HG02571 (cell line): ENCODE measurements around the gene SARS1.

Source experiments
- ATAC-seq: cut with Tn5 transposase; IDR thresholded peaks from one replicate; pipeline ENCODE4 v1.9.1; 2021; ENCODE audit warnings: mild to moderate bottlenecking, moderate library complexity; ENCODE audit not compliant: unreplicated experiment

Gene SARS1

GRCh38 chr1:109225308-109225707 is 11.6 kb downstream of the SARS1 start:
- no peak for ATAC-seq

DNA sequence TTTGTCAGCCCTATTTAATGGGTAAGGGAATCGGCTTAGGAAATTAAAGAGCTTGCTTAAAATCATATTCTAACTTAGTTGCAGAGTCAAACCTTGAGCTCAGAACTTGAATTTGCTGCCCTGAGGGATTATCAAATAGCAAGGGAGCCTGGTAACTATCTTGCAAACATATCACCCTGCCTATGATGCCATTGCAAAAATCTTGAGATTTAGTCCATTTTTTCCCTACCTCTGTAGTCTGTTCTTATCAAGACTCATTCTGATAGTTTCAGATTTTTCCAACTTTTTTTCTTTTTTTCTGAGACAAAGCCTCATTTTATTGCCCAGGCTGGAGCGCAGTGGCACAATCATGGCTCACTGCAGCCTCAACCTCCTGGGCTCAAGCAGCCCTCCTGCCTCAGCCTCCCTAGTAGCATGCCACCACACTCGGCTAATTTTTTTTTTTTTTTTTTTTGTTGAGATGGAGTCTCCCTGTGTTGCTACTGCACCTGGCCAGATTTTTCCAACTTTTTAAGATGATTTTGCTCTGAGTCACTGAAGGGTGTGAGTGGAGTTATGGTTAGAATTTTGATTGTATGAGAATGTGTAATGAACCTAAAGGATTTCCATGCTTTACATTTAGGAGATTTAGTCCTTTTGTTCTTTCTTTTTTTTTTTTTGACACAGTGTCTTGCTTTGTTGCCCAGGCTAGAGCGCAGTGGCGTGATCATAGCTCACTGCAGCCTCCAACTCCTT is 12.2 kb downstream of the SARS1 start:
- no peak for ATAC-seq

DNA sequence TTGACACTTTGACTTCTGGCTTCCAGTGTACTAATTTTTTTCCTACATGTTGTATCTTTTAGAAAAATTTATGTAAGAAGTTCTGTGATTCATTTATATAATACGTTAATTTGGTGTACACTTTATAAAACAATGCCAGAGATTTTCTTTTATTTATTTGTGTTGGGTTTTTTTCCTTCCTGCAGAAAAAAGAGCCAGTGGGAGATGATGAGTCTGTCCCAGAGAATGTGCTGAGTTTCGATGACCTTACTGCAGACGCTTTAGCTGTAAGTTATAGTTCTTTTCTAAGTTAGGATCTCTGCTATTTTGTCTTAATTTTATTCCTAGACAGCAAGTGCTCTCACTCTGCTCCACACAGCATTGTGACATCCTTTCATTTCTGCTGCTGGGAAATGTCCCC is 14.4 kb downstream of the SARS1 start:
- no peak for ATAC-seq

DNA sequence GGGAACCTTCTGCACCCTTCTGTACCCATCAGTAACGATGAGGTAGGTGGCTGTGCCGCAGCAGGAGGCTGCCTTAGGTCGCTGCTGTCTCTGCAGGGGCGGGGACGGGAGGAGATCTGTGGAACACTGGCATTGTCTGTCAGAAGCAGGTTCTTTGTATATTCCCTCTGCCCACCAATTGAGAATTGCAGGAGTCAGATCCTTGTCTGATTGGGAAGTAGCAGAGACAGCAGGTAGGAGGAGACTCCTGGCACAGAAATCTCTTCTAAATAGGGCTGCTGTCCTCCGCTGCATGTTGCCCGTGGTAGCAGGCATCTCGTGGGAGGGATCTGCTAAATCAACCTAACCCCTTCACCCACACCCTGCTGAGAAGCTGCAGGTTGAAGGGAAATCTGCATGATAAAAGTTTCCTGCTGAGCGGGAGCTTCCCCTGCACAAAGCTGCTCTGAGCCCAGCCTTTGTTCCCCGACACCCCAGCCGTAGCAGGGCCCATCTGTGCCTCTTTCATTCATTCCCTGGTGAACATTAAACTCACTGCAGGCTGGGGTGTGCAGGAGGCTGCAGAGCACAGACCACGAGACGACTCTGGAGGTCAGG is 15.9 kb downstream of the SARS1 start:
- no peak for ATAC-seq

DNA sequence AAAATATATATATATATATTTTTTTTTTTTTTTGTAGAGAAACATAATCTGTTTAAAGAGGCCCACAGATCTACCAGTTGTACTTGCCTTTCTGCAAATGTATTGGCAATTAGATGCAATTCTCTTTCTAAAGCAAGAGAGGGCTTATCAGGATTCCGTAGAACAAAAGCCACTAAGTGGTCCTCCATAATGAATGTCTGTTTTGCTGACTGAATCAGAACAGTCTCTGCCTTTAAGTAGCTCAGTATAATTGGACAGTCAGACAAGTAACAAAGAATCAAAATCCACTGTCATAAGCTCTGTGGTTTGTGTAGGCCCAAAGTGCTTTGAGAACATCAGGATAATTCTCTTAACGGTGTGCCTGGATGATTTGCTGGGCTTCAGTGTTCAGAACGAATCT is 17.3 kb downstream of the SARS1 start:
- no peak for ATAC-seq

DNA sequence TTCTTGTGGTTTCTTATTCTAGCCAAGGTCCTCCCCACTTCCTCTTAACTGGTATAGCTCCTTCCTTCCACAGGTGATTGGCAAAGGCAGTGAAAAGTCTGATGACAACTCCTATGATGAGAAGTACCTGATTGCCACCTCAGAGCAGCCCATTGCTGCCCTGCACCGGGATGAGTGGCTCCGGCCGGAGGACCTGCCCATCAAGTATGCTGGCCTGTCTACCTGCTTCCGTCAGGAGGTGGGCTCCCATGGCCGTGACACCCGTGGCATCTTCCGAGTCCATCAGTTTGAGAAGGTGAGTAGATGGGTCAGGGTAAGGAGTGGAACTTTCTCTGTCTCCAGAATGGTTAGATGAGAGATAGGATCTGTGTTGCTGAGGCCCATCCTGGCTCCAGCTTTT is 21.4 kb downstream of the SARS1 start:
- no peak for ATAC-seq

- ATAC-seq = no peak
Measured at GRCh38 chr1:109237512-109237911, 23.8 kb downstream of the SARS1 start.

DNA sequence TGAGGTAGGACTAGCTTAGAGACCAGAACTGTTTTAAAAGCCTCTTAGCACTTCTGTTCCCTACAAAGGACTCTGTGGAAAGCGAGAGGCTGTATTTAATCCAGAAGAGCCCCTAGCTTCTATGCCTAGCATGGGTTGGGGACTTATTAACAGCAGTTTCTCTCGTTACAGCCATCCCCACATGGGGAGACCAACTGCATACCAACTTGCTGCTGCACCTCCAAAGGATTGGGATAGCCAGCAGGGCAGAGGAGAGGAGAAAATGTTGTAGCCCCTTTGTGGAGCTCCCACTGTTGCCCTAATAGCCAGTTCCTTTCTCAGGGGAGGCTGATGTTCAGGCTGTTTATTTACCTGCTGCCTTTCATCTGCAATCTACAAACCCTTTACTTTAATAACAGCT is 24.7 kb downstream of the SARS1 start:
- ATAC-seq = no peak

DNA sequence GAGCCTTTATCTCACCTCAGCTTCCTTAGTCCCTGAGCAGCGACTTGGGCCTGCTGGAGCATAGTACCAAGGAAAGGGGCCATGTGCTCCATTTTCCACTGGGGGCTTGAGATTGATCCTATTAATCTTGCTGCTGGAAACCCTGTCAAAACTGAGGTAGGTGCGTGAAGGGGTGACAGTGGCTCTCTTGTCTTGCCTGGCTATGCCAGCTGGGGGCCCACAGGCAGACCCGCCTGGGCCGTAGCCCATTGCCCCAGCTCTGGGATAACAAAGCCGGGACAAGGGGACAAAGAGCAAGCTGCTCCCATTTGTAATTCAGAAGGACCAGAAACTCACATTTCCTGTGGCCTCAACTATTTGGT is 25.3 kb downstream of the SARS1 start:
- no peak for ATAC-seq

- no peak for ATAC-seq
Measured at GRCh38 chr1:109239409-109240068, 25.8 kb downstream of the SARS1 start.

DNA sequence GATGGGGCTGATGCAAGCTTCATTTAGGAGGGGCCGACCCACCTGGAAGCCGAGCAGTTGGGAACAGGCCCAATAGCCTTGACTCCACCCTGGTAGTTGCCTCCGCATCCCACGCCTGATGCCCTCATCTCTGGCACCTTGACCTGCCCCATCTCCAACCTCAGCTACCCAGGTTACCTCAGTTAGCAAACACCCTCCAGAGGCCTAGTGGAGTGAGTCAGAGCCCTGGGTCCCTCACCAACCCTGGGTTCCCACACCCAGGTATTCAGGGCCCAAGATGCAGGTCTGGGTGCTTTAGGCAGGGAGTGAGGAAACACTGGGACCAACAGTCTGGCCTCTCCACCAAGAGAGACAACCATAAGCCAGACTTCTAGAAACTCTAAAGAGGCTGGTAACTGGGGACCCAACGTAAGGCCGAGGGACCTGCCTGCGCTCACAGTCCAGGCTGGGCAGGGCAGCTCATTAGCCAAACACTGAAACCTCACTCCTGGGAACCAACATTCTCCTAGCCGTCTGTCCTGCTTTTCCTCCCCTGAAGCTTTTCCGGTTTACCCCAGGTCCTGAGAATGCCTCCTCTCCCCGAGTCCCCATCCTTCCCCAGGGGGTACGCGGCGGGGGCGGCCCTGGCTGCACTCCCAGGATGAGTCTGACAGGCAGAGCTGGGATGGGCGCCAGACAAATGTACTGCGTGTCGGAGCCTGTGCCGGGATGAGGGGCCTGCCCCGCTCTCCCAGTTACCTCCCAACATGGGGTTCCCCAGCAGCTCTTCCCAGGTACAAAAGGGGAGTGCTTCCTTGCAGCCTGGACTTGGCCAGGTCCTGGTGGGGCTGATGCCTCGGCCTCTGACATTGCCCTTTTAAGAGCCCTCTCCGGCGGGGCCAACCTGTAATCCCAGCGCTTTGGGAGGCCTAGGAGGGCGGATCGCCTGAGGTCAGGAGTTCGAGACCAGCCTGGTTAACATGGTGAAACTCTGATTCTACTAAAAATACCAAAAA is 26.7 kb downstream of the SARS1 start:
- ATAC-seq = no peak

- no peak for ATAC-seq
Measured at GRCh38 chr1:109241344-109241743, 27.6 kb downstream of the SARS1 start.

DNA sequence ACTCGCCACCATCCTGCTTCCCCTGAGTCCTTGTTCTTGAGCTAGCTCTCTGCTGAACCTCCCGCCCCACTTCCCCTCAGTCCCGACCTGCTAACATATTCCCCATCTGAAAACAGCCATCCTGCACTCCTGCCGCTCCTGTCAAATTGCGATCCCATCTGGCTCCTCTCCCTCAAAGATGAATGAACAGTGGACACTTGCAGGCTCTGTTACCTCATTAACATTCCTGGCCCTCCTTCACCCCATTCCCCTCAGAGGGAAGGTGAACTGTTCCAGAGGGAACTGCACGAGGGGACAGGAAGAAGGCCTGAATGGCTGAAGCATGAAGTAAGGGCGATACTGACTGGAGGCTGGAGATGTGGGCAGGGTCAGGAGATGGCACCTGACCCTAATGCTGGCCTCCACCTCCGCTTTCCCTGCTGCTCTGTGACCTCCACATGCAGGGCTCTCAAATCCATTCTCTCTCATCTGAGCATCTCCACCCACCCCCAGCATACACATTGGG is 28.2 kb downstream of the SARS1 start:
- no peak for ATAC-seq

DNA sequence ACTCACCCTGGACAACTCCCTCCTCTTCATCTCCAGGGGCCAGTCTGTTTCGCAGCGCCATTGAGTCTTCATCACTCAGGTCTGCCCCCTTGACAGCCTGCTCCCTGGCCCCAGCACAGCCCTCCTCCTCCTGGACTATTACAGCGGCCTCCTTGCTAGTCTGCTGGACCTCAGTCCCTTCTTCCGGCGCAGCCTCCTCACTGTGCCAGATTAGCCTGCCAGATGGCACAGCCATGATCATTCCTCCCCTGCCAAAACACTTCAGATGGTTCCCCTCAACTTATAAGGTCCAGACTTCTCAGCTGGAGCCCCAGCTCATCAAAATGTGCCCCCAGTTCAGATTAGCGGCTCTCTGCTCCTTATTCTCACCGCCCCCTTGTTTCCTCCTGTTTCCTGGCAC is 28.7 kb downstream of the SARS1 start:
- no peak for ATAC-seq

DNA sequence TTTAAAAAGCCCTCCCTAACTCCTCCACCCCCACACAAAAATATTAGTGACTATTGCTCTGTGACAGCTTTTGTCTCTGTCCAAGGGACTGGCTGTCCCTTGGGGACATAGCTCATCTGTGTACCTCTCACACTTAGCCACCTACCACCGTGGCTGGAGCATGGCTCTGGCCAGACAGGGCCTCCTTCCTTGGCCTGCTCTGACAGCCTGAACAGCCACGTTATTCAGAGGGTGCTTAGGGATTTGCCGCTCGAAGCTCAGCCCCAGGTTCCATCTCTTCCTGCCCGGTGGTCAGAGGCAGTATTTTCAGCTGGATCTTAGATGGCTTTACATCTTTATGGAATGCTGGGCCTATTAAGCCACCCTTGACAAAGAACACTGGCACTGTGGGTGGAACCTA is 29.5 kb downstream of the SARS1 start:
- ATAC-seq = no peak

- no peak for ATAC-seq
Measured at GRCh38 chr1:109243860-109244552, 30.3 kb downstream of the SARS1 start.

GRCh38 chr1:109246141-109246551 is 32.4 kb downstream of the SARS1 start:
- no peak for ATAC-seq

- no peak for ATAC-seq
Measured at GRCh38 chr1:109247401-109248365, 34.0 kb downstream of the SARS1 start.

DNA sequence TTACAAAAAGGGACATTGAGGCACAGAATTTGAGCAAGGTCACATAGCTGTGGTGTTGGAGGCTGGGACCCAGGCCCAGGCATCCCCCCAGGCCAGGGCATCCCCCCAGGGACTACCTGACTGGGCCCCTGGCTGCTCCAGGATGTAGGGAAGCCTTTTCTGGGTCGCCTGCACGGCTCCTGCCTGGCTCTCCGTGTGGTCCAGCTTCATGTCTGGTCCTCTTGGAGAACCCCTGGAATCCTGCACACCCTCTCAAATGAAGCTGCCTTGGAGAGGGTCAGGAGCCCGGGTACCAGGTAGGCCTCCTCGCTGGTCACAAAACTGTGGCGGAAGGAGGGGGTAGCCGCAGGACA is 34.7 kb downstream of the SARS1 start:
- ATAC-seq = no peak
